HCT116 (cell line): ENCODE measurements around the gene GXYLT2. TPM values are rescaled to one million over a fixed set of nuclear protein-coding genes. Genes with fewer than 3 reads are reported as not detected.

Experiments used
- ATAC-seq: fragments of 200-7000 bp; cut with Tn5 transposase; 2 replicates; pipeline ENCODE4 v1.9.1; 2020; ENCODE audit warnings: mild to moderate bottlenecking, moderate library complexity
- BruUV-seq: library from RNA; stranded (reverse); fragments of 400-500 nt; replicated peaks from 2 replicates; lab custom pipeline; 2021; lab: Mats Ljungman, UMichigan
- CTCF ChIA-PET: fragments of 300-600 bp; sonication (Branson Sonifier 250); formaldehyde crosslinking; loops from one replicate; lab custom pipeline; 2021; ENCODE audit warnings: antibody characterized with exemption; lab: Charles Lee
- POLR2A ChIA-PET: fragments of 300-600, 350-600 bp; sonication (Branson Sonifier 250); formaldehyde crosslinking; loops from one replicate; lab custom pipeline; 2021; ENCODE audit warnings: antibody characterized with exemption; lab: Charles Lee
- RAD21 ChIA-PET, 2 experiments: fragments of 300-600 bp; sonication (Branson Sonifier 250); formaldehyde crosslinking; loops; one replicate each; lab custom pipeline; 2023; ENCODE audit warnings: low total read pairs in 2 of 2; ENCODE audit not compliant: uncharacterized antibody in 2 of 2, unreplicated experiment in 2 of 2, low non-redundant PET in 1 of 2; lab: Charles Lee
- DNase-seq: peaks from one replicate; pipeline ENCODE4 v3.0.0-alpha.2; 2010; ENCODE audit warnings: low read depth, low spot score
- H2AFZ ChIP-seq: fragments of 200-600 bp; shearing (Covaris generic), sonication (generic); 2 replicates; pipeline ENCODE4 v1.6.1; 2017; ENCODE audit warnings: low read depth, mixed run types, mixed read lengths, antibody characterized with exemption, low read length; ENCODE audit not compliant: poor library complexity, severe bottlenecking
- H3K27ac ChIP-seq: 2 replicates; pipeline ENCODE4 v1.5.1; 2012; ENCODE audit warnings: low read depth, low read length
- H3K27me3 ChIP-seq: fragments of 200-600 bp; sonication (generic); 2 replicates; pipeline ENCODE4 v1.6.1; 2016; ENCODE audit warnings: mixed run types, low read length, mixed read lengths; ENCODE audit not compliant: insufficient read depth
- H3K36me3 ChIP-seq, 2 experiments: fragments of 200-500 bp in 1 of 2; fragments of 200-600 bp in 1 of 2; sonication (Bioruptor generic) in 1 of 2; sonication (generic) in 1 of 2; 2 replicates each; pipeline versions ENCODE4 v1.5.1 to v1.6.1; 2014 to 2016; ENCODE audit warnings: low read length in 2 of 2, inconsistent platforms in 1 of 2, mixed read lengths in 1 of 2, mixed run types in 1 of 2; ENCODE audit not compliant: insufficient read depth in 2 of 2, control insufficient read depth in 1 of 2
- H3K4me1 ChIP-seq, 2 experiments: fragments of 200-600 bp in 1 of 2; sonication (generic) in 1 of 2; 2 replicates each; pipeline versions ENCODE4 v1.5.1 to v1.6.1; 2012 to 2017; ENCODE audit warnings: low read length in 2 of 2, inconsistent platforms in 1 of 2, mild to moderate bottlenecking in 1 of 2, mixed read lengths in 1 of 2, mixed run types in 1 of 2, moderate library complexity in 1 of 2; ENCODE audit not compliant: insufficient read depth in 2 of 2, control insufficient read depth in 1 of 2
- H3K4me2 ChIP-seq: fragments of 200-600 bp; sonication (generic); 2 replicates; pipeline ENCODE4 v1.6.1; 2017; ENCODE audit warnings: mixed run types, low read length, mixed read lengths
- H3K4me3 ChIP-seq, 2 experiments: fragments of 200-600 bp in 1 of 2; sonication (generic) in 1 of 2; replicated peaks in 1 of 2; 2 replicates each; pipeline ENCODE4 v1.5.1; 2011 to 2016; ENCODE audit warnings: low read length in 2 of 2, control low read depth in 1 of 2, low read depth in 1 of 2, mild to moderate bottlenecking in 1 of 2, mixed read lengths in 1 of 2, mixed run types in 1 of 2
- H3K79me2 ChIP-seq: fragments of 200-600 bp; sonication (generic); 2 replicates; pipeline ENCODE4 v1.6.1; 2017; ENCODE audit warnings: mild to moderate bottlenecking, mixed run types, low read length, moderate library complexity, mixed read lengths; ENCODE audit not compliant: insufficient read depth
- H3K9ac ChIP-seq: fragments of 200-600 bp; sonication (generic); 2 replicates; pipeline ENCODE4 v1.6.1; 2016; ENCODE audit warnings: low read length, mixed read lengths
- H3K9me2 ChIP-seq: fragments of 200-600 bp; sonication (generic), shearing (Covaris generic); 2 replicates; pipeline ENCODE4 v1.6.1; 2017; ENCODE audit warnings: mixed run types, mild to moderate bottlenecking, moderate library complexity; ENCODE audit not compliant: insufficient read depth
- H3K9me3 ChIP-seq, 2 experiments: fragments of 200-500 bp in 1 of 2; fragments of 200-600 bp in 1 of 2; sonication (Bioruptor generic) in 1 of 2; sonication (generic) in 1 of 2; 2 replicates each; pipeline ENCODE4 v1.6.1; 2014 to 2017; ENCODE audit warnings: low read length in 2 of 2, mixed read lengths in 2 of 2, inconsistent platforms in 1 of 2, low read depth in 1 of 2, mild to moderate bottlenecking in 1 of 2, mixed run types in 1 of 2, moderate library complexity in 1 of 2; ENCODE audit not compliant: control insufficient read depth in 1 of 2, insufficient read depth in 1 of 2
- H4K20me1 ChIP-seq: fragments of 200-600 bp; sonication (generic), shearing (Covaris generic); 2 replicates; pipeline ENCODE4 v1.6.1; 2017; ENCODE audit warnings: mixed run types, mild to moderate bottlenecking, moderate library complexity; ENCODE audit not compliant: insufficient read depth
- ATF3 ChIP-seq: IDR thresholded peaks from 2 replicates; pipeline ENCODE4 v1.6.1; 2012
- CBX3 ChIP-seq: IDR thresholded peaks from 2 replicates; pipeline ENCODE4 v1.6.1; 2012; ENCODE audit warnings: low read depth
- CTCF ChIP-seq, 3 experiments: fragments of 200-600 bp in 1 of 3; sonication (generic) in 1 of 3; IDR thresholded peaks in 2 of 3; conservative IDR thresholded peaks in 1 of 3; 2 replicates each; pipeline ENCODE4 v1.5.1; 2012 to 2017; ENCODE audit warnings: low read depth in 2 of 3, low read length in 2 of 3, antibody characterized with exemption in 1 of 3, borderline replicate concordance in 1 of 3, control low read depth in 1 of 3, mild to moderate bottlenecking in 1 of 3, mixed read lengths in 1 of 3, mixed run types in 1 of 3, moderate library complexity in 1 of 3; ENCODE audit not compliant: insufficient read depth in 1 of 3
- EGR1 ChIP-seq: IDR thresholded peaks from 2 replicates; pipeline ENCODE4 v1.6.1; 2012; ENCODE audit warnings: low read depth
- ELF1 ChIP-seq: IDR thresholded peaks from 2 replicates; pipeline ENCODE4 v1.6.1; 2012; ENCODE audit warnings: low read depth, borderline replicate concordance
- EZH2phosphoT487 ChIP-seq: fragments of 200-600 bp; IDR thresholded peaks from 2 replicates; pipeline ENCODE4 v1.6.1; 2018; ENCODE audit warnings: antibody characterized with exemption, borderline replicate concordance
- FOSL1 ChIP-seq: IDR thresholded peaks from 2 replicates; pipeline ENCODE4 v1.6.1; 2012; ENCODE audit warnings: low read depth
- JUND ChIP-seq: IDR thresholded peaks from 2 replicates; pipeline ENCODE4 v1.6.1; 2012
- POLR2AphosphoS5 ChIP-seq: IDR thresholded peaks from 2 replicates; pipeline ENCODE4 v1.6.1; 2011; ENCODE audit warnings: mild to moderate bottlenecking, low read depth, low read length, moderate library complexity
- RAD21 ChIP-seq: IDR thresholded peaks from 2 replicates; pipeline ENCODE4 v1.6.1; 2012; ENCODE audit warnings: low read depth, mild to moderate bottlenecking
- REST ChIP-seq: IDR thresholded peaks from 2 replicates; pipeline ENCODE4 v1.6.1; 2012; ENCODE audit warnings: low read depth
- SP1 ChIP-seq: IDR thresholded peaks from 2 replicates; pipeline ENCODE4 v1.6.1; 2012; ENCODE audit warnings: low read depth
- SRF ChIP-seq: IDR thresholded peaks from 2 replicates; pipeline ENCODE4 v1.6.1; 2012; ENCODE audit warnings: low read depth
- ZFX ChIP-seq: fragments of 450-650 bp; IDR thresholded peaks from 2 replicates; pipeline ENCODE4 v1.6.1; 2017
- ZNF274 ChIP-seq: fragments of 200-500 bp; sonication (Bioruptor generic); IDR thresholded peaks from 2 replicates; pipeline ENCODE4 v1.6.1; 2014; ENCODE audit warnings: mild to moderate bottlenecking, low read depth, low read length, inconsistent platforms
- intact Hi-C: fragments of 100-400 bp; cut with micrococcal nuclease; formaldehyde crosslinking; loops from 2 replicates; pipeline ENCODE4 v1.10.0; 2022
- total RNA-seq: library from RNA; stranded (reverse); gene quantifications from one replicate; pipeline ENCODE4 v1.2.1, GENCODE V29; 2021; ENCODE audit not compliant: unreplicated experiment

Gene GXYLT2
- total RNA-seq, 1 experiment from 2014 or later, result 5.6 TPM

- TF ChIP-seq ZFX, result no peak
- TF ChIP-seq SP1, result no peak
- TF ChIP-seq REST, result no peak
- TF ChIP-seq ATF3, result no peak
- no peak for TF ChIP-seq JUND
- TF ChIP-seq EGR1, result no peak
- no peak for TF ChIP-seq ZNF274
- no peak for TF ChIP-seq EZH2phosphoT487
- no peak for TF ChIP-seq POLR2AphosphoS5
- no peak for TF ChIP-seq RAD21
- TF ChIP-seq CTCF (IDR thresholded peaks at IDR 0.05 in 2 of 3, conservative IDR thresholded peaks at IDR 0.05 in 1 of 3; ENCODE audit: borderline replicate concordance in 1 of 3, insufficient read depth in 1 of 3, low read depth in 2 of 3, low read length in 2 of 3), result no peak
- no peak for TF ChIP-seq SRF
- TF ChIP-seq ELF1, result no peak
- no peak for TF ChIP-seq CBX3
- TF ChIP-seq FOSL1, result no peak
- no peak overlapping the region for H3K4me3 ChIP-seq
- no peak overlapping the region for H3K27ac ChIP-seq
- no peaks in the 10 kb centered on the region for H3K79me2 ChIP-seq
- H2AFZ ChIP-seq, result no peak overlapping the region
- intact Hi-C loops, result no loop called here
- ChIA-PET POLR2A (no interaction called here), RAD21 (no interaction called here), CTCF (no interaction called here)
- no peaks in the 10 kb centered on the region for H4K20me1 ChIP-seq
- no TSS peak for BruUV-seq
- ATAC-seq (no peak), DNase-seq (no peak)
- no peak overlapping the region for H3K4me2 ChIP-seq
- no peaks in the 10 kb centered on the region for H3K36me3 ChIP-seq
- H3K9me2 ChIP-seq, result no peaks in the 10 kb centered on the region
- no peak overlapping the region for H3K9ac ChIP-seq
- H3K4me1 ChIP-seq, result peaks cover 5 to 9% of the 10 kb centered on the region in 2 experiments; a peak in 2 of 4 replicates
- no peaks in the 10 kb centered on the region for H3K9me3 ChIP-seq
- H3K27me3 ChIP-seq, result no peaks in the 10 kb centered on the region
Observed at GRCh38 chr3:72907131-72907711, 19.4 kb downstream of the GXYLT2 start.
